C4-2B (cell line): ENCODE data around the gene SLC35F2.
"Not testable (repeated sequence)": the region's sequence is repeated elsewhere in the genome, so short reads cannot be mapped to it uniquely, and the experiment has no call there.

Source experiments
- H3K27ac ChIP-seq: fragments of 450-650 bp; 2 replicates; pipeline ENCODE4 v1.5.1; 2017
- CTCF ChIP-seq: fragments of 450-650 bp; conservative IDR thresholded peaks from 2 replicates; pipeline ENCODE4 v1.5.1; 2017; ENCODE audit warnings: mild to moderate bottlenecking
- ZFX ChIP-seq: fragments of 450-650 bp; IDR thresholded peaks from 2 replicates; pipeline ENCODE4 v1.6.1; 2017

The SLC35F2 gene

GRCh38 chr11:107860688-107861087 is 2.1 kb upstream of the SLC35F2 start:
- TF ChIP-seq ZFX (no peak), CTCF (no peak; the same call in 1 of the 2 replicates)
- H3K27ac ChIP-seq: no peak overlapping the region

GRCh38 chr11:107860240-107860620 is 1.6 kb upstream of the SLC35F2 start:
- H3K27ac ChIP-seq: not testable (repeated sequence)

- H3K27ac ChIP-seq: peak overlapping the region; percentile 96
- TF ChIP-seq CTCF (no peak), ZFX (no peak)
These were observed 1.1 kb upstream of the SLC35F2 start for GRCh38 chr11:107859459-107860239.

- H3K27ac ChIP-seq: peak overlapping the region; percentile 96
- TF ChIP-seq ZFX (no peak), CTCF (no peak)
These were observed 904 bp downstream of the SLC35F2 start for GRCh38 chr11:107857550-107858216.

GRCh38 chr11:107856981-107857517 is 1.5 kb downstream of the SLC35F2 start:
- no peak for TF ChIP-seq CTCF
- no peak for TF ChIP-seq ZFX
- H3K27ac ChIP-seq: peak overlapping the region; percentile 96; the same call in 1 of the 2 replicates

- TF ChIP-seq ZFX (no peak), CTCF (no peak)
- H3K27ac ChIP-seq: no peak overlapping the region; the same call in 1 of the 2 replicates
These were observed 2.2 kb downstream of the SLC35F2 start for GRCh38 chr11:107856180-107856980.

- TF ChIP-seq ZFX (no peak), CTCF (no peak)
These were observed 5.5 kb downstream of the SLC35F2 start for GRCh38 chr11:107853070-107853469.

More at GRCh38 chr11:107853070-107853469, 5.5 kb downstream of the SLC35F2 start:
- no peak overlapping the region for H3K27ac ChIP-seq
